CD4-positive, alpha-beta memory T cell (primary cell): ENCODE data around the gene SH2D4B. TPM values are rescaled to one million over a fixed set of nuclear protein-coding genes. Genes with fewer than 3 reads are reported as not detected.
A peak's percentile ranks its signal among the peaks of the same experiment; 100 is the strongest.
"Not testable (repeated sequence)": the region's sequence is repeated elsewhere in the genome, so short reads cannot be mapped to it uniquely, and the experiment has no call there.

Experiments used
- CTCF ChIA-PET: fragments of 350-600 bp; sonication (Branson Sonifier 250); formaldehyde crosslinking; loops from one replicate; lab custom pipeline; 2021; ENCODE audit warnings: inconsistent platforms; ENCODE audit not compliant: partially characterized antibody; lab: Charles Lee
- POLR2A ChIA-PET: fragments of 350-600 bp; sonication (Branson Sonifier 250); formaldehyde crosslinking; loops from one replicate; lab custom pipeline; 2021; ENCODE audit not compliant: partially characterized antibody; lab: Charles Lee
- DNase-seq, 5 donors: peaks; one replicate each; pipeline versions ENCODE4 v3.0.0 to v3.0.0-alpha.2; 2020 to 2022; ENCODE audit warnings: mixed read lengths in 1 of 5
- H3K27ac ChIP-seq: one replicate; pipeline ENCODE4 v1.7.0; 2013; ENCODE audit warnings: low read depth, low read length
- H3K27me3 ChIP-seq: 2 replicates; pipeline ENCODE4 v1.7.0; 2013; ENCODE audit warnings: mild to moderate bottlenecking, low read length, moderate library complexity; ENCODE audit not compliant: insufficient read depth
- H3K36me3 ChIP-seq: 2 replicates; pipeline ENCODE4 v1.7.0; 2013; ENCODE audit warnings: mild to moderate bottlenecking, low read length, moderate library complexity; ENCODE audit not compliant: insufficient read depth
- H3K4me1 ChIP-seq: 2 replicates; pipeline ENCODE4 v1.7.0; 2013; ENCODE audit warnings: mild to moderate bottlenecking, low read length, moderate library complexity; ENCODE audit not compliant: insufficient read depth
- H3K4me3 ChIP-seq, 2 donors: one replicate each; pipeline ENCODE4 v1.7.0; 2013; ENCODE audit warnings: low read length in 2 of 2, mild to moderate bottlenecking in 1 of 2
- H3K9me3 ChIP-seq, 2 donors: one replicate each; pipeline ENCODE4 v1.7.0; 2013; ENCODE audit warnings: low read length in 2 of 2, control low read depth in 1 of 2; ENCODE audit not compliant: control insufficient read depth in 1 of 2
- H3K27ac Mint-ChIP-seq, 7 donors: one replicate each; pipeline ENCODE4 v1.8.0; 2020 to 2021; ENCODE audit warnings: mixed read lengths in 7 of 7, mild to moderate bottlenecking in 6 of 7, inconsistent platforms in 3 of 7, moderate library complexity in 3 of 7
- H3K27me3 Mint-ChIP-seq, 2 donors: one replicate each; pipeline ENCODE4 v1.8.0; 2020 to 2021; ENCODE audit warnings: mixed read lengths in 2 of 2
- H3K36me3 Mint-ChIP-seq, 2 donors: one replicate each; pipeline ENCODE4 v1.8.0; 2020 to 2021; ENCODE audit warnings: mixed read lengths in 2 of 2, inconsistent platforms in 1 of 2, mild to moderate bottlenecking in 1 of 2
- H3K4me1 Mint-ChIP-seq, 4 donors: one replicate each; pipeline ENCODE4 v1.8.0; 2020 to 2021; ENCODE audit warnings: mixed read lengths in 4 of 4, mild to moderate bottlenecking in 1 of 4
- H3K4me3 Mint-ChIP-seq, 8 donors: one replicate each; pipeline ENCODE4 v1.8.0; 2020 to 2021; ENCODE audit warnings: mixed read lengths in 8 of 8, mild to moderate bottlenecking in 7 of 8, moderate library complexity in 6 of 8, inconsistent platforms in 3 of 8
- H3K9me3 Mint-ChIP-seq, 8 donors: one replicate each; pipeline ENCODE4 v1.8.0; 2020 to 2021; ENCODE audit warnings: mixed read lengths in 8 of 8, mild to moderate bottlenecking in 5 of 8, inconsistent platforms in 3 of 8, moderate library complexity in 1 of 8
- intact Hi-C: fragments of 100-400 bp; cut with micrococcal nuclease; formaldehyde crosslinking; loops from one replicate; pipeline ENCODE4 v1.15.1; 2023
- polyA plus RNA-seq, 2 donors: library from polyadenylated mRNA; unstranded; fragments of 300-500 nt; fragmentation: Illumina TruSeq; gene quantifications; one replicate each; pipeline ENCODE4 v1.2.3, GENCODE V29; 2021
- total RNA-seq, 2 experiments: library from RNA; stranded (reverse); gene quantifications; one replicate each; pipeline ENCODE4 v1.2.3, GENCODE V29; 2021

SH2D4B gene
- total and polyA plus RNA-seq, 4 experiments from 2014 or later, result 0.17 TPM; not detected in 2

DNA sequence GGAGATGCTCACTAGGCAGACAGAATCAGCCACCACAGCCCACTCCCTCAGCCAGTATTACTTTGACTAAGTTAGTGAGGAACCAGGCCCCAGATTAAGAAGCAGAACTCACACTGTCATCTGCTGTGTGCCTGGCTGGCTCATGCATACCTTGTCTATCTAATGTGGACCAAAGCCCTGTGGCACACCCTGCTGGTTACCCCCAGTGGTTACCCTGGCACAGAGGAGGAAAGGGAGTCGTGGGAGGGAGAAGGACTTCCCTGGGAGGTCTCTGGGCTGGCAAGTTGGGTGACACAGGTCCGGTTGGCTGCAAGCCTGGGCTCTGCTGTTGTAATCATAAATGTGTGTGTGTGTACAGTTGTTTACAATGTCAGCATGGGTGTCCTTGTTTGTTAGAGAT is 7.5 kb upstream of the SH2D4B start:
- H3K27ac Mint-ChIP-seq, result peak overlapping the region; percentile 65 to 96 (median 87)
- ChIA-PET POLR2A (interaction anchor here (0.9 to 1.6 kb wide), 10 partner anchors 10 to 71 kb away, joined by 3 to 5 read pairs (median 4); no protein-coding TSS in a partner anchor), CTCF (interaction anchor here (1.4 to 2.8 kb wide), 6 partner anchors 19 to 152 kb away, joined by 6 to 19 read pairs (median 10); no protein-coding TSS in a partner anchor)
- Histone ChIP-seq H3K27ac (peak overlapping the region; percentile 19), H3K9me3 (no peaks in the 10 kb centered on the region), H3K4me3 (no peak overlapping the region), H3K27me3 (no peaks in the 10 kb centered on the region), H3K36me3 (no peaks in the 10 kb centered on the region), H3K4me1 (peaks cover 71% of the 10 kb centered on the region)
- H3K36me3 Mint-ChIP-seq, result peaks cover under 1 to 18% of the 10 kb centered on the region in 2 donors
- peak in 3 of 5 donors; percentile 22 to 58 (median 36) for DNase-seq
- peaks cover 44 to 79% (median 67%) of the 10 kb centered on the region in 4 donors for H3K4me1 Mint-ChIP-seq
- H3K27me3 Mint-ChIP-seq, result no peaks in the 10 kb centered on the region
- intact Hi-C loops, result loop anchor here (1.0 to 10.0 kb wide), 2 partner anchors 86 to 155 kb away; no protein-coding TSS in a partner anchor
- H3K9me3 Mint-ChIP-seq, result peaks cover 0 to 2% (median 0%) of the 10 kb centered on the region in 8 donors
- H3K4me3 Mint-ChIP-seq, result peak overlapping the region in 7 of 8 donors; percentile 34 to 86 (median 75)

GRCh38 chr10:80530816-80531215 is 6.9 kb upstream of the SH2D4B start:
- Histone ChIP-seq H3K27me3 (no peaks in the 10 kb centered on the region), H3K4me3 (no peak overlapping the region), H3K27ac (no peak overlapping the region), H3K4me1 (peaks cover 65% of the 10 kb centered on the region), H3K9me3 (no peaks in the 10 kb centered on the region), H3K36me3 (no peaks in the 10 kb centered on the region)
- Mint-ChIP-seq H3K4me1 (peaks cover 41 to 77% (median 66%) of the 10 kb centered on the region in 4 donors), H3K27me3 (no peaks in the 10 kb centered on the region), H3K9me3 (peaks cover 0 to 2% (median 0%) of the 10 kb centered on the region in 8 donors), H3K36me3 (peaks cover 3 to 21% of the 10 kb centered on the region in 2 donors), H3K27ac (peak overlapping the region; percentile 23 to 94 (median 69)), H3K4me3 (peak overlapping the region in 6 of 8 donors; percentile 2 to 77 (median 64))
- ChIA-PET CTCF (interaction anchor here (1.4 to 2.8 kb wide), 6 partner anchors 20 to 153 kb away, joined by 6 to 19 read pairs (median 10); no protein-coding TSS in a partner anchor), POLR2A (interaction anchor here (0.9 to 1.6 kb wide), 7 partner anchors 11 to 43 kb away, joined by 3 to 5 read pairs (median 3); no protein-coding TSS in a partner anchor)
- DNase-seq, result peak in 1 of 5 donors; percentile 22
- intact Hi-C loops, result loop anchor here (1.0 to 10.0 kb wide), 2 partner anchors 87 to 156 kb away; no protein-coding TSS in a partner anchor

DNA sequence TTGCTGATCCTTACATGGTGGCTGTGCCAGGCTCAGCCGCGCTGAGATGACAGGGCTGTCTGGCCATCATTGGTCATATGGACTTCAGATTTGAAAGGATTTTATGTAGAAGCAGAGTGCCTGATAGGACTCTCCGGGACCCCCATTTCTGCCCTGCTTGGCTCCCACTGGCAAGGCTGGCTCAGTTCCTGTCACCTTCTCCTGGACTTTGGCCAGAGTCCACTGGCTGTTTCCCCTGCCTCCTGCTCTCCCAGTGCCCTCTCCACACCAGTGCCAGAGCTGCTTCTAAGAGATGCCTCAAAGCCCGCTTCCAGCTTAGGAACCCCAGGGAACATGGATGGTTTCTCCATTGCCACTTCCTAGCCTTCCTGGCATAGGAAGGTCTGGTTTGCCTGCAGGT is 5.1 kb upstream of the SH2D4B start:
- H3K4me3 ChIP-seq, result no peak overlapping the region
- no peaks in the 10 kb centered on the region for H3K27me3 Mint-ChIP-seq
- H3K27me3 ChIP-seq, result no peaks in the 10 kb centered on the region
- H3K9me3 ChIP-seq, result no peaks in the 10 kb centered on the region
- peaks cover 0 to 2% (median 0%) of the 10 kb centered on the region in 8 donors for H3K9me3 Mint-ChIP-seq
- H3K4me1 ChIP-seq, result peaks cover 55% of the 10 kb centered on the region
- POLR2A ChIA-PET, result no interaction called here
- intact Hi-C loops, result loop anchor here (10.0 kb wide), 1 partner anchor 158 kb away; no protein-coding TSS in a partner anchor
- no peaks in the 10 kb centered on the region for H3K36me3 ChIP-seq
- peak overlapping the region; percentile 22 to 71 (median 62) for H3K27ac Mint-ChIP-seq
- H3K4me3 Mint-ChIP-seq, result peak overlapping the region in 6 of 8 donors; percentile 12 to 57 (median 30)
- DNase-seq, result no peak
- no peak overlapping the region for H3K27ac ChIP-seq
- peaks cover 3 to 17% of the 10 kb centered on the region in 2 donors for H3K36me3 Mint-ChIP-seq
- peaks cover 28 to 76% (median 58%) of the 10 kb centered on the region in 4 donors for H3K4me1 Mint-ChIP-seq
- CTCF ChIA-PET, result interaction anchor here (1.5 kb wide), 1 partner anchor 130 kb away, joined by 3 read pairs; no protein-coding TSS in a partner anchor

- peaks cover 43% of the 10 kb centered on the region for H3K4me1 ChIP-seq
- H3K36me3 ChIP-seq, H3K4me3 ChIP-seq, H3K27me3 ChIP-seq, DNase-seq, H3K27ac Mint-ChIP-seq, CTCF ChIA-PET, H3K9me3 Mint-ChIP-seq, H3K4me3 Mint-ChIP-seq, POLR2A ChIA-PET, H3K27me3 Mint-ChIP-seq, H3K27ac ChIP-seq, H3K9me3 ChIP-seq: not testable (repeated sequence)
- H3K36me3 Mint-ChIP-seq, result peaks cover 3 to 17% of the 10 kb centered on the region in 2 donors
- intact Hi-C loops, result loop anchor here (10.0 kb wide), 1 partner anchor 159 kb away; no protein-coding TSS in a partner anchor
- H3K4me1 Mint-ChIP-seq, result peaks cover 24 to 61% (median 47%) of the 10 kb centered on the region in 4 donors
These were observed 3.6 kb upstream of the SH2D4B start for GRCh38 chr10:80534059-80534458.

DNA sequence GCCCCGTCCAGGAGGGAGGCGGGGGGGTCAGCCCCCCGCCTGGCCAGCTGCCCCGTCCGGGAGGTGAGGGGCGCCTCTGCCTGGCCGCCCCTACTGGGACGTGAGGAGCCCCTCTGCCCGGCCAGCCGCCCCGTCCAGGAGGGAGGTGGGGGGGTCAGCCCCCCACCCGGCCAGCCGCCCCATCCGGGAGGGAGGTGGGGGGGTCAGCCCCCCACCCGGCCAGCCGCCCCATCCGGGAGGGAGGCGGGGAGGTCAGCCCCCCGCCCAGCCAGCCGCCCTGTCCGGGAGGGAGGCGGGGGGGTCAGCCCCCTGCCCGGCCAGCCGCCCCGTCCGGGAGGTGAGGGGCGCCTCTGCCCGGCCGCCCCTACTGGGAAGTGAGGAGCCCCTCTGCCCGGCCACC is 3.1 kb upstream of the SH2D4B start:
- DNase-seq, CTCF ChIA-PET, POLR2A ChIA-PET, H3K4me3 Mint-ChIP-seq, H3K9me3 Mint-ChIP-seq, H3K9me3 ChIP-seq, H3K36me3 ChIP-seq, H3K27ac Mint-ChIP-seq, H3K27me3 Mint-ChIP-seq, H3K27ac ChIP-seq, H3K27me3 ChIP-seq, H3K4me3 ChIP-seq: not testable (repeated sequence)
- peaks cover 37% of the 10 kb centered on the region for H3K4me1 ChIP-seq
- intact Hi-C loops, result loop anchor here (5.0 to 10.0 kb wide), 2 partner anchors 160 to 388 kb away; no protein-coding TSS in a partner anchor
- H3K4me1 Mint-ChIP-seq, result peaks cover 18 to 55% (median 41%) of the 10 kb centered on the region in 4 donors
- peaks cover 3 to 14% of the 10 kb centered on the region in 2 donors for H3K36me3 Mint-ChIP-seq

DNA sequence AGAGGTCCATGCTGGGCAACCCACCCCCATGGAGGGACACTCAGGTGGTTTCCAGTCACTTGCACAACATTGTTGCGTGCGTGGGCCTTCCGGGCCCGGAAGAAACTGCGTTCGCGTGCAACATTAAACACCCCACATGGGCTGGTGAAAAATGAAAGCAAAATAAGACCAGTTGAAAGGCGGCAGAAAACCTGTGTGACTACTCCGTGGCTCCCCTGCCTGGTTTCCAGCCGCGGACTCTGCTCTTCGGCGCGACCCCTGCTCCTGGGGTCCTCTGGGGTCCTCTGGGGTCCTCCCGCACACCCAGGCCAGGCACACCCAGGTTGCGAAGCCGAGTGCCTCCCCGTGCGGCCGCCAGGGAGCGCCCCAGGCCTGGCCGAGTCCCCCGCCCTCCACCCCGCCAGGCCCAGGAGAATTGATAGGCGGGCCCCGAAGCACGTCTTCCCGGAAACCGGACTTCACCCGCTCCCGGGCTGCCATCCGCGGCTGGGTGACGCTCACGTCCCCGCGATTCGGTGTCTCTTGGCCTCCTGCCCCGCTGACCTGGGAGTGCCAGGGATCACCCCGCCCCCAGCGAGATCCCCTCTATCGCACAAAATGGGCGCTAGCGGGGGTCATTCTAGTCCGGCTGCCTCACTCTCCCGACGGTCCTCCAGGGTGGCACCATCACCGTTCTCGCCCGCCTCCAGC is 1.9 kb upstream of the SH2D4B start:
- ChIA-PET CTCF (interaction anchor here (0.5 to 1.7 kb wide), 9 partner anchors 10 to 158 kb away, joined by 3 to 9 read pairs (median 4); no protein-coding TSS in a partner anchor), POLR2A (interaction anchor here (0.7 to 1.6 kb wide), 8 partner anchors 25 to 348 kb away, joined by 3 to 7 read pairs (median 4); partner anchors contain the start of gene PRXL2A)
- Histone ChIP-seq H3K4me1 (peaks cover 26% of the 10 kb centered on the region), H3K27ac (peak overlapping the region; percentile 87), H3K36me3 (no peaks in the 10 kb centered on the region), H3K9me3 (no peaks in the 10 kb centered on the region), H3K27me3 (no peaks in the 10 kb centered on the region), H3K4me3 (peak overlapping the region; percentile 45 to 73)
- intact Hi-C loops, result loop anchor here (5.0 to 10.0 kb wide), 2 partner anchors 161 to 386 kb away; no protein-coding TSS in a partner anchor
- Mint-ChIP-seq H3K4me3 (peak overlapping the region; percentile 84 to 96 (median 92)), H3K9me3 (peaks cover 0 to 2% (median 0%) of the 10 kb centered on the region in 8 donors), H3K27me3 (no peaks in the 10 kb centered on the region), H3K4me1 (peaks cover 9 to 44% (median 31%) of the 10 kb centered on the region in 4 donors), H3K27ac (peak overlapping the region; percentile 93 to 99 (median 98)), H3K36me3 (peaks cover 3 to 10% of the 10 kb centered on the region in 2 donors)
- peak; percentile 66 to 82 (median 78) for DNase-seq
